Psoas muscle (tissue), 8 donors: ENCODE data around the gene DUXA. TPM values are rescaled to one million over a fixed set of nuclear protein-coding genes. Genes with fewer than 3 reads are reported as not detected.
A peak's percentile ranks its signal among the peaks of the same experiment; 100 is the strongest.
"Not testable (repeated sequence)": the region's sequence is repeated elsewhere in the genome, so short reads cannot be mapped to it uniquely, and the experiment has no call there.

ENCODE experiments used
- ATAC-seq, 4 donors: fragments of 200-7000 bp; cut with Tn5 transposase; one replicate each; pipeline ENCODE4 v1.9.1; 2020; ENCODE audit warnings: moderate library complexity in 3 of 4, mild to moderate bottlenecking in 2 of 4
- DNase-seq, 2 donors: peaks; one replicate each; pipeline ENCODE4 v3.0.0-alpha.2; 2020
- H3K27ac ChIP-seq: fragments of 200-600 bp; one replicate; pipeline ENCODE4 v1.8.0; 2022
- H3K27me3 ChIP-seq, 3 donors: fragments of 200-600 bp in 1 of 3; one replicate each; pipeline versions ENCODE4 v1.6.1 to v1.8.0; 2013 to 2022; ENCODE audit warnings: low read length in 2 of 3, mild to moderate bottlenecking in 2 of 3, moderate library complexity in 1 of 3; ENCODE audit not compliant: insufficient read depth in 3 of 3
- H3K36me3 ChIP-seq, 2 donors: fragments of 200-600 bp in 1 of 2; one replicate each; pipeline versions ENCODE4 v1.6.1 to v1.8.0; 2013 to 2022; ENCODE audit warnings: low read depth in 1 of 2, mild to moderate bottlenecking in 1 of 2, moderate library complexity in 1 of 2; ENCODE audit not compliant: insufficient read depth in 1 of 2
- H3K4me1 ChIP-seq: fragments of 200-600 bp; one replicate; pipeline ENCODE4 v1.8.0; 2022
- H3K4me3 ChIP-seq: fragments of 200-600 bp; one replicate; pipeline ENCODE4 v1.8.0; 2022; ENCODE audit warnings: mild to moderate bottlenecking
- H3K9me3 ChIP-seq: fragments of 200-600 bp; one replicate; pipeline ENCODE4 v1.8.0; 2022
- WGBS, 3 donors: extraction: QIAGEN DNeasy Blood & Tissue Kit; methylation state at CpG; one replicate each; pipeline versions ENCODE4 v1.1.6 to v1.1.7; 2013; 5-methylcytosine and 5-hydroxymethylcytosine counted together
- intact Hi-C, 2 donors: fragments of 100-400 bp; cut with DNase I; formaldehyde crosslinking; loops; one replicate each; pipeline versions ENCODE4 v1.11.0 to v1.14.2; 2022
- long read RNA-seq, 2 donors: library from polyadenylated mRNA; unstranded; transcript quantifications; one replicate each; pipeline ENCODE4 v2.0.0, GENCODE V29; 2021
- polyA plus RNA-seq, 3 donors: library from polyadenylated mRNA; stranded (reverse); fragments of 200-250 nt; gene quantifications; one replicate each; pipeline ENCODE4 v1.2.3, GENCODE V29; 2013
- total RNA-seq, 4 donors: library from RNA; stranded (reverse); fragmentation: NEBNext Ultra II Directional in 2 of 4; extraction: Animal tissue kit (Norgen Biotek cat#: 25700) in 2 of 4; gene quantifications; one replicate each; pipeline versions ENCODE4 v1.2.1 to v1.2.4, GENCODE V29; 2021 to 2023
- TF ChIP-seq, protein P1 (sequence below): fragments of 200-600 bp; IDR thresholded peaks from one replicate; pipeline ENCODE4 v1.8.0; 2022; ENCODE audit warnings: antibody characterized with exemption
- donor health status: healthy with polysubstance abuse.
- donor health status: DM: no; HTN: no; CAD: no; lungs with moderate emphysema.
- donor health status: Bipolar disorder and iron deficiency.
- donor health status: healthy.
- donor health status: DM: yes; HTN: yes; CAD: no.
- donor health status: DM: no; HTN: no; CAD: no.
- donor health status: DM: no; HTN: no; CAD: no.
- donor health status: DM: yes; HTN: yes; CAD: no.

DUXA gene
- not detected for total RNA-seq
- not detected for polyA plus RNA-seq
- long read RNA-seq, donor 1, result 0 reads
- long read RNA-seq, donor 2, result 0 reads

DNA sequence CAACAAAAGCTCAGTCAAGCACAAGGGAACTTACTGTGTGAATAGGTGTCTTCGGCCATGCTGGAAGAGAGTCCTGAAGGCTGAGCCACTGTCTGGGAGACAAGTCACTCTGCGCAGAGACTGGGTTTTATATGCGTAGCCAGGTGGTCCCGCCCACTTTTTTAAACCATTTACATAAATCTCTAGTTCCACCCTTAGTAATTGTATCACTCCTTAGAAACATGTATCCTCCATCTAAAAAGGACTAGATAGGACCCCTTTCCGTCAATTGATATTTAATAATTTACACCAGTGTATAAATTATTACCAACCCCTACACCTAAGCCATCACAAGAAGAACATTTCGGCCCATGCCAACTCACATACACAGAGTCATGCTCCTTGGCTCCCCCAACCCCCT, at the start of gene DUXA:
TSS of gene DUXA (minus strand) at position 101 of the 400 bp plus-strand sequence. CDS start at position 59, 42 bp downstream.
- Histone ChIP-seq H3K4me1 (no peaks in the 10 kb centered on the region), H3K9me3 (peaks cover 7% of the 10 kb centered on the region), H3K27me3 (no peaks in the 10 kb centered on the region), H3K4me3 (no peak within 1 kb of the TSS), H3K27ac (no peak within 1 kb of the TSS), H3K36me3 (no peaks in the 10 kb centered on the region)
- WGBS, 3 donors, result 77 to 92% (median 83%) methylated on average over 6 of the region's 6 CpGs
- intact Hi-C loops, result no loop called here
- ATAC-seq, result no peak
- TF ChIP-seq, protein P1, sequence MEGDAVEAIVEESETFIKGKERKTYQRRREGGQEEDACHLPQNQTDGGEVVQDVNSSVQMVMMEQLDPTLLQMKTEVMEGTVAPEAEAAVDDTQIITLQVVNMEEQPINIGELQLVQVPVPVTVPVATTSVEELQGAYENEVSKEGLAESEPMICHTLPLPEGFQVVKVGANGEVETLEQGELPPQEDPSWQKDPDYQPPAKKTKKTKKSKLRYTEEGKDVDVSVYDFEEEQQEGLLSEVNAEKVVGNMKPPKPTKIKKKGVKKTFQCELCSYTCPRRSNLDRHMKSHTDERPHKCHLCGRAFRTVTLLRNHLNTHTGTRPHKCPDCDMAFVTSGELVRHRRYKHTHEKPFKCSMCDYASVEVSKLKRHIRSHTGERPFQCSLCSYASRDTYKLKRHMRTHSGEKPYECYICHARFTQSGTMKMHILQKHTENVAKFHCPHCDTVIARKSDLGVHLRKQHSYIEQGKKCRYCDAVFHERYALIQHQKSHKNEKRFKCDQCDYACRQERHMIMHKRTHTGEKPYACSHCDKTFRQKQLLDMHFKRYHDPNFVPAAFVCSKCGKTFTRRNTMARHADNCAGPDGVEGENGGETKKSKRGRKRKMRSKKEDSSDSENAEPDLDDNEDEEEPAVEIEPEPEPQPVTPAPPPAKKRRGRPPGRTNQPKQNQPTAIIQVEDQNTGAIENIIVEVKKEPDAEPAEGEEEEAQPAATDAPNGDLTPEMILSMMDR, result no peak
- no peak for DNase-seq

DNA sequence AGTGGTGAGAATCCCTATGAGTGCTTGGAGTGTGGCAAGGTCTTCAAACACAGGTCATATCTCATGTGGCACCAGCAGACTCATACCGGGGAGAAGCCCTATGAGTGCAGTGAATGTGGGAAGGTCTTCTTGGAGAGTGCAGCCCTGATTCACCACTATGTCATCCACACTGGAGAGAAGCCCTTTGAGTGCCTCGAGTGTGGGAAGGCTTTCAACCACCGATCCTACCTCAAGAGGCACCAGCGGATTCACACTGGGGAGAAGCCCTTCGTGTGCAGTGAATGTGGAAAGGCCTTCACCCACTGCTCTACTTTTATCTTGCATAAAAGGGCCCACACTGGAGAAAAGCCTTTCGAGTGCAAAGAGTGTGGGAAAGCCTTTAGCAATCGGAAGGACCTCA, 44.8 kb upstream of the DUXA start:
- peaks cover 25 to 59% of the 10 kb centered on the region in 2 donors for H3K36me3 ChIP-seq
- intact Hi-C loops, result no loop called here
- no peaks in the 10 kb centered on the region for H3K4me1 ChIP-seq
- no peaks in the 10 kb centered on the region for H3K27me3 ChIP-seq
- ATAC-seq (peak in 1 of 4 donors; percentile 37), DNase-seq (no peak)
- 93 to 98% (median 95%) methylated on average over 7 of the region's 7 CpGs for WGBS, 3 donors
- no peak overlapping the region for H3K27ac ChIP-seq
- TF ChIP-seq, protein P1, result no peak
- H3K9me3 ChIP-seq, result peaks cover 32% of the 10 kb centered on the region
- H3K4me3 ChIP-seq, result no peak overlapping the region

DNA sequence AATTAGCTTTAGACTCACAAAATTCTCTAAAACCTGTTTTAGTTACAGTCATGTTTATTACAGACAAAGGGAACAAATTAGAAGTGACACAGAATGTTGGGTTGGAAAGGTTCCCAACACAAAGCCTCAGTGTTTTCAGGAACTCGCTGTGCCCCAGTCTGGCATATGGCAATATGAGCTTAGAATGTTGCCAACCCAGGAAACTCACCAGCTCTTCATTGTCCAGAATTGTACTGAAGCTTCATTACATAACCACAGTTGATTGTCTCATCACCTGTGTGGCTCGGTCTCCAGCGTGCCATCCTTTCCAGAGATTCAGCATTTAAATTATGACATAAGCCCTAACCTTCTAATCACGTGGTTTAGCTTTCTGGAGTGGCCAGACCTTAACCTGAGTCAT, 43.1 kb upstream of the DUXA start:
- intact Hi-C loops, result no loop called here
- TF ChIP-seq, protein P1, result no peak
- no peak overlapping the region for H3K4me3 ChIP-seq
- DNase-seq (no peak), ATAC-seq (peak in 1 of 4 donors; percentile 19)
- 82 to 84% (median 83%) methylated on average over 4 of the region's 4 CpGs for WGBS, 3 donors
- no peak overlapping the region for H3K27ac ChIP-seq
- H3K27me3 ChIP-seq, result no peaks in the 10 kb centered on the region
- H3K9me3 ChIP-seq, result peaks cover 32% of the 10 kb centered on the region
- H3K4me1 ChIP-seq, result no peaks in the 10 kb centered on the region
- peaks cover 27 to 66% of the 10 kb centered on the region in 2 donors for H3K36me3 ChIP-seq

GRCh38 chr19:57202160-57202559, 34.9 kb upstream of the DUXA start:
- TF ChIP-seq, protein P1, result no peak
- Histone ChIP-seq H3K27ac (no peak overlapping the region), H3K27me3 (no peaks in the 10 kb centered on the region), H3K4me3 (no peak overlapping the region), H3K9me3 (no peaks in the 10 kb centered on the region), H3K4me1 (no peaks in the 10 kb centered on the region), H3K36me3 (peaks cover 12 to 55% of the 10 kb centered on the region in 2 donors)
- DNase-seq (no peak), ATAC-seq (no peak)
- intact Hi-C loops, result no loop called here
- whole genome bisulfite sequencing, 3 donors, result 82 to 89% (median 85%) methylated on average over 5 of the region's 5 CpGs

DNA sequence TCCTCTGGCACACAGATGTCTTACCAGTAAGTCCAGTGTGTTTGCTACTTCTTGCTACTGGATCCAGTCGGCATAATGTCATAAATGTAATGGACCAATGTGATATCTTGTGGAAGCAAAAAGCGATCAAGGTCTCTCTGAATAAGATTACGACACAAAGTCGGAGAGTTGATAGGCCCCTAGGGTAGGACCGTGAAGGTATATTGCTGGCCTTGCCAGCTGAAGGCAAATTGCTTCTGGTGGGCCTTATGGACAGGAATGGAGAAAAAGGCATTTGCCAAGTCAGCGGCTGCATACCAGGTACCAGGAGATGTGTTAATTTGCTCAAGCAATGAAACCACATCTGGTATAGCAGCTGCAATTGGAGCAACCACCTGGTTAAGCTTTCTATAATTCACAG, 30.6 kb upstream of the DUXA start:
- 93 to 98% (median 94%) methylated on average over 6 of the region's 6 CpGs for WGBS, 3 donors
- intact Hi-C loops, H3K4me3 ChIP-seq, H3K27ac ChIP-seq, DNase-seq, H3K27me3 ChIP-seq, ATAC-seq, H3K9me3 ChIP-seq, H3K4me1 ChIP-seq: not testable (repeated sequence)
- peaks cover 16 to 74% of the 10 kb centered on the region in 2 donors for H3K36me3 ChIP-seq
